ENCODE data around the gene PSMA8. TPM values are rescaled to one million over a fixed set of nuclear protein-coding genes. Genes with fewer than 3 reads are reported as not detected.
"Not testable (repeated sequence)": the region's sequence is repeated elsewhere in the genome, so short reads cannot be mapped to it uniquely, and the experiment has no call there.

The PSMA8 gene
- total RNA-seq, 1 experiment from 2014 or later, result 0.15 TPM

GRCh38 chr18:26175481-26175880, 41.8 kb downstream of the PSMA8 start:
- no peak for DNase-seq (ENCODE audit: low read depth)

- no peak for DNase-seq (ENCODE audit: low read depth)
These were observed 42.5 kb downstream of the PSMA8 start for GRCh38 chr18:26176134-26176533.

GRCh38 chr18:26181343-26181826, 47.7 kb downstream of the PSMA8 start:
- DNase-seq (ENCODE audit: low read depth), result no peak

- DNase-seq (ENCODE audit: low read depth), result peak; percentile 46
These were observed 49.9 kb downstream of the PSMA8 start for GRCh38 chr18:26183395-26184112.

- DNase-seq (ENCODE audit: low read depth), result no peak
These were observed 51.6 kb downstream of the PSMA8 start for GRCh38 chr18:26185267-26185666.

- peak; percentile 24 for DNase-seq (ENCODE audit: low read depth)
These were observed 56.8 kb downstream of the PSMA8 start for GRCh38 chr18:26190506-26190905.

- no peak for DNase-seq (ENCODE audit: low read depth)
These were observed 58.6 kb downstream of the PSMA8 start for GRCh38 chr18:26192233-26192632.

- no peak for DNase-seq (ENCODE audit: low read depth)
These were observed 62.9 kb downstream of the PSMA8 start for GRCh38 chr18:26196605-26197004.

- DNase-seq (ENCODE audit: low read depth), result not testable (repeated sequence)
These were observed 68.3 kb downstream of the PSMA8 start for GRCh38 chr18:26202001-26202400.

GRCh38 chr18:26205318-26205717, 71.6 kb downstream of the PSMA8 start:
- DNase-seq (ENCODE audit: low read depth), result no peak

- DNase-seq (ENCODE audit: low read depth), result no peak
These were observed 72.8 kb downstream of the PSMA8 start for GRCh38 chr18:26206488-26206887.

GRCh38 chr18:26207937-26208336, 74.3 kb downstream of the PSMA8 start:
- DNase-seq (ENCODE audit: low read depth), result peak; percentile 39

GRCh38 chr18:26208977-26209376, 75.3 kb downstream of the PSMA8 start:
- DNase-seq (ENCODE audit: low read depth), result no peak

- DNase-seq (ENCODE audit: low read depth), result no peak
These were observed 76.5 kb downstream of the PSMA8 start for GRCh38 chr18:26210147-26210546.

- no peak for DNase-seq (ENCODE audit: low read depth)
These were observed 81.7 kb downstream of the PSMA8 start for GRCh38 chr18:26215247-26215970.

GRCh38 chr18:26225022-26225693, 91.5 kb downstream of the PSMA8 start:
- peak; percentile 38 for DNase-seq (ENCODE audit: low read depth)

- no peak for DNase-seq (ENCODE audit: low read depth)
These were observed 92.2 kb downstream of the PSMA8 start for GRCh38 chr18:26225915-26226228.

GRCh38 chr18:26226229-26227050, 92.8 kb downstream of the PSMA8 start, which contains the start of gene TAF4B:
TAF4B (plus strand) TSS chr18:26226445; CDS start chr18:26226934, 489 bp downstream.
- DNase-seq (ENCODE audit: low read depth), result peak; percentile 93

GRCh38 chr18:26227051-26227670, 93.5 kb downstream of the PSMA8 start:
- DNase-seq (ENCODE audit: low read depth), result peak; percentile 14

GRCh38 chr18:26228562-26229260, 95.0 kb downstream of the PSMA8 start:
- DNase-seq (ENCODE audit: low read depth), result peak; percentile 9

- no peak for DNase-seq (ENCODE audit: low read depth)
These were observed 96.8 kb downstream of the PSMA8 start for GRCh38 chr18:26230497-26230896.

Data from M059J (cell line).